HEK293 (cell line): ENCODE data around the gene RASA1.

Experiments
- CTCF ChIA-PET: fragments of 350-600 bp; formaldehyde crosslinking; extraction: SDS; loops from one replicate; lab custom pipeline; 2021; ENCODE audit warnings: antibody characterized with exemption; lab: Yijun Ruan, JAX
- POLR2A ChIA-PET: fragments of 300-600 bp; formaldehyde crosslinking; extraction: SDS; loops from one replicate; lab custom pipeline; 2020; ENCODE audit warnings: antibody characterized with exemption, inconsistent platforms; lab: Yijun Ruan, JAX
- H3K27ac ChIP-seq: fragments of 200-500 bp; sonication (Bioruptor generic); 2 replicates; pipeline ENCODE4 v1.5.1; 2014; ENCODE audit warnings: low read depth, low read length, control low read depth, inconsistent platforms; ENCODE audit errors: extremely low read depth
- H3K36me3 ChIP-seq, 2 experiments: fragments of 200-500 bp in 1 of 2; sonication (Bioruptor generic) in 1 of 2; 1 replicate in 1 of 2; 2 replicates in 1 of 2; pipeline ENCODE4 v1.5.1; 2014 to 2017; ENCODE audit warnings: inconsistent platforms in 2 of 2, low read length in 2 of 2; ENCODE audit not compliant: control insufficient read depth in 2 of 2, insufficient read depth in 1 of 2
- H3K4me1 ChIP-seq: fragments of 200-500 bp; sonication (Bioruptor generic); 2 replicates; pipeline ENCODE4 v1.5.1; 2014; ENCODE audit warnings: mild to moderate bottlenecking, low read length, inconsistent platforms; ENCODE audit not compliant: control insufficient read depth, insufficient read depth
- H3K4me3 ChIP-seq: 2 replicates; pipeline ENCODE4 v1.5.1; 2011; ENCODE audit warnings: low read depth, mild to moderate bottlenecking, control low read depth, low read length, moderate library complexity
- H3K9me3 ChIP-seq: fragments of 200-500 bp; sonication (Bioruptor generic); 2 replicates; pipeline ENCODE4 v1.5.1; 2014; ENCODE audit warnings: low read depth, low read length, inconsistent platforms; ENCODE audit not compliant: control insufficient read depth, insufficient read depth
- MZF1 ChIP-seq: fragments of 450-650 bp; formaldehyde crosslinking; IDR thresholded peaks from 2 replicates; pipeline ENCODE4 v1.5.1; 2017; ENCODE audit warnings: missing biosample characterization, missing genetic modification characterization, borderline replicate concordance
- PRDM10 ChIP-seq: fragments of 450-650 bp; formaldehyde crosslinking; IDR thresholded peaks from 2 replicates; pipeline ENCODE4 v1.5.1; 2016; ENCODE audit warnings: missing biosample characterization, missing genetic modification characterization
- SP3 ChIP-seq: fragments of 450-650 bp; formaldehyde crosslinking; IDR thresholded peaks from 2 replicates; pipeline ENCODE4 v1.5.1; 2016; ENCODE audit warnings: missing biosample characterization, missing genetic modification characterization
- TCF7L2 ChIP-seq: IDR thresholded peaks from 2 replicates; pipeline ENCODE4 v1.6.1; 2011; ENCODE audit warnings: low read depth, mild to moderate bottlenecking, inconsistent platforms, low read length, moderate library complexity, borderline replicate concordance
- ZBTB17 ChIP-seq: fragments of 450-650 bp; formaldehyde crosslinking; IDR thresholded peaks from 2 replicates; pipeline ENCODE4 v1.5.1; 2016; ENCODE audit warnings: missing biosample characterization, missing genetic modification characterization
- ZNF16 ChIP-seq: fragments of 450-650 bp; formaldehyde crosslinking; IDR thresholded peaks from 2 replicates; pipeline ENCODE4 v1.5.1; 2016; ENCODE audit warnings: low read depth, missing biosample characterization, missing genetic modification characterization
- ZNF169 ChIP-seq: fragments of 450-650 bp; formaldehyde crosslinking; IDR thresholded peaks from 2 replicates; pipeline ENCODE4 v1.5.1; 2016; ENCODE audit warnings: missing biosample characterization, missing genetic modification characterization
- ZNF174 ChIP-seq: fragments of 450-650 bp; formaldehyde crosslinking; IDR thresholded peaks from 2 replicates; pipeline ENCODE4 v1.5.0; 2017; ENCODE audit warnings: missing biosample characterization, mild to moderate bottlenecking, missing genetic modification characterization
- ZNF19 ChIP-seq: fragments of 450-650 bp; formaldehyde crosslinking; IDR thresholded peaks from 2 replicates; pipeline ENCODE4; 2016; ENCODE audit warnings: missing biosample characterization, missing genetic modification characterization, low read depth
- ZNF221 ChIP-seq: fragments of 450-650 bp; formaldehyde crosslinking; IDR thresholded peaks from 2 replicates; pipeline ENCODE4 v1.5.1; 2017; ENCODE audit warnings: missing biosample characterization, missing genetic modification characterization, borderline replicate concordance
- ZNF223 ChIP-seq: fragments of 450-650 bp; formaldehyde crosslinking; IDR thresholded peaks from 2 replicates; pipeline ENCODE4 v1.5.1; 2016; ENCODE audit warnings: missing biosample characterization, missing genetic modification characterization
- ZNF23 ChIP-seq: fragments of 450-650 bp; formaldehyde crosslinking; IDR thresholded peaks from 2 replicates; pipeline ENCODE4 v1.5.1; 2016; ENCODE audit warnings: missing biosample characterization, missing genetic modification characterization, borderline replicate concordance
- ZNF239 ChIP-seq: fragments of 450-650 bp; formaldehyde crosslinking; IDR thresholded peaks from 2 replicates; pipeline ENCODE4 v1.5.1; 2016; ENCODE audit warnings: missing biosample characterization, missing genetic modification characterization
- ZNF341 ChIP-seq: fragments of 450-650 bp; formaldehyde crosslinking; IDR thresholded peaks from 2 replicates; pipeline ENCODE4; 2016; ENCODE audit warnings: low read depth, missing biosample characterization, missing genetic modification characterization
- ZNF362 ChIP-seq: fragments of 450-650 bp; formaldehyde crosslinking; IDR thresholded peaks from 2 replicates; pipeline ENCODE4 v1.5.1; 2016; ENCODE audit warnings: missing biosample characterization, missing genetic modification characterization
- ZNF37A ChIP-seq: fragments of 450-650 bp; IDR thresholded peaks from 2 replicates; pipeline ENCODE4 v1.5.1; 2018; ENCODE audit warnings: missing biosample characterization, missing genetic modification characterization
- ZNF394 ChIP-seq: fragments of 450-650 bp; formaldehyde crosslinking; IDR thresholded peaks from 2 replicates; pipeline ENCODE4 v1.5.1; 2016; ENCODE audit warnings: missing biosample characterization, missing genetic modification characterization, mild to moderate bottlenecking, moderate library complexity, borderline replicate concordance
- ZNF426 ChIP-seq: fragments of 450-650 bp; formaldehyde crosslinking; IDR thresholded peaks from 2 replicates; pipeline ENCODE4 v1.5.1; 2017; ENCODE audit warnings: missing biosample characterization, missing genetic modification characterization, mild to moderate bottlenecking, inconsistent platforms, moderate library complexity
- ZNF514 ChIP-seq: fragments of 450-650 bp; formaldehyde crosslinking; IDR thresholded peaks from 2 replicates; pipeline ENCODE4 v1.5.1; 2016; ENCODE audit warnings: missing biosample characterization, missing genetic modification characterization
- ZNF530 ChIP-seq: fragments of 450-650 bp; formaldehyde crosslinking; IDR thresholded peaks from 2 replicates; pipeline ENCODE4 v1.5.1; 2016; ENCODE audit warnings: low read depth, missing biosample characterization, missing genetic modification characterization
- ZNF549 ChIP-seq: fragments of 450-650 bp; IDR thresholded peaks from 2 replicates; pipeline ENCODE4 v1.5.1; 2018; ENCODE audit warnings: missing biosample characterization, missing genetic modification characterization, mild to moderate bottlenecking, inconsistent platforms, moderate library complexity
- ZNF560 ChIP-seq: fragments of 450-650 bp; formaldehyde crosslinking; IDR thresholded peaks from 2 replicates; pipeline ENCODE4 v1.5.1; 2017; ENCODE audit warnings: missing biosample characterization, missing genetic modification characterization, borderline replicate concordance
- ZNF585B ChIP-seq: fragments of 450-650 bp; formaldehyde crosslinking; IDR thresholded peaks from 2 replicates; pipeline ENCODE4 v1.5.1; 2016; ENCODE audit warnings: missing biosample characterization, missing genetic modification characterization
- ZNF629 ChIP-seq: fragments of 450-650 bp; formaldehyde crosslinking; IDR thresholded peaks from 2 replicates; pipeline ENCODE4 v1.5.1; 2017; ENCODE audit warnings: missing biosample characterization, missing genetic modification characterization
- ZNF658 ChIP-seq: fragments of 450-650 bp; formaldehyde crosslinking; IDR thresholded peaks from 2 replicates; pipeline ENCODE4; 2016; ENCODE audit warnings: missing biosample characterization, missing genetic modification characterization
- ZNF707 ChIP-seq: fragments of 450-650 bp; formaldehyde crosslinking; IDR thresholded peaks from 2 replicates; pipeline ENCODE4 v1.5.1; 2016; ENCODE audit warnings: missing biosample characterization, missing genetic modification characterization
- ZNF830 ChIP-seq: fragments of 450-650 bp; IDR thresholded peaks from 2 replicates; pipeline ENCODE4 v1.5.0; 2018; ENCODE audit warnings: missing biosample characterization, missing genetic modification characterization, low read depth, mild to moderate bottlenecking, moderate library complexity

Gene RASA1

DNA sequence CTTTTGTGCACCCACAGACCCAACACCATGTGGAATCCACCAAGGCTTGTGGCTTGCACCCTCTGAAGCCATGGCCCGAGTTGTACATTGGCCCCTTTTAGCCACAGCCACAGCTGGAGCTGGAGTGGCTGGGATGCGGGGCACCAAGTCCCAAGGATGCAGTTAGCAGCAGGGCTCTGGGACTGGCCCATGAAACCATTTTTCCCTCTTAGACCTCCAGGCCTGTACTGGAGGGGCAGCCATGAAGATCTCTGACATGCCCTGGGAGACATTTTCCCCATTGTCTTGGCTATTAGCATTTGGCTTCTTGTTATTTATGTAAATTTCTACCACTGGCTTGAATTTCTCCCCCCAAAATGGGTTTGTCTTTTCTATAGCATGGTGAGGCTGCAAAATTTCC lies 51.8 kb downstream of the RASA1 start:
- Histone ChIP-seq H3K27ac (no peak overlapping the region), H3K9me3 (no peaks in the 10 kb centered on the region), H3K36me3 (no peaks in the 10 kb centered on the region), H3K4me1 (no peaks in the 10 kb centered on the region)
- POLR2A ChIA-PET = no interaction called here
- CTCF ChIA-PET = no interaction called here
- TF ChIP-seq ZBTB17 (tag by site-specific recombination) = no peak
- no peak for TF ChIP-seq ZNF23 (tag by site-specific recombination)
- TF ChIP-seq ZNF585B (tag by site-specific recombination) = peak; percentile 96
- no peak for TF ChIP-seq TCF7L2
- no peak for TF ChIP-seq MZF1 (tag by site-specific recombination)
- TF ChIP-seq ZNF560 (tag by site-specific recombination) = no peak
- TF ChIP-seq SP3 (tag by site-specific recombination) = no peak
- TF ChIP-seq, all 188 proteins: peak for 1
- no peak overlapping the region for H3K4me3 ChIP-seq

- H3K9me3 ChIP-seq = no peaks in the 10 kb centered on the region
- no peaks in the 10 kb centered on the region for H3K36me3 ChIP-seq
- POLR2A ChIA-PET = no interaction called here
- CTCF ChIA-PET = no interaction called here
- no peak overlapping the region for H3K27ac ChIP-seq
- H3K4me3 ChIP-seq = no peak overlapping the region
- no peak for TF ChIP-seq ZNF341 (tag by site-specific recombination)
- TF ChIP-seq ZNF37A (tag by site-specific recombination) = no peak
- TF ChIP-seq ZNF16 (tag by site-specific recombination) = no peak
- TF ChIP-seq, all 188 proteins: peak for 0
- H3K4me1 ChIP-seq = no peaks in the 10 kb centered on the region
Measured at GRCh38 chr5:87321605-87322004, 53.9 kb downstream of the RASA1 start.

DNA sequence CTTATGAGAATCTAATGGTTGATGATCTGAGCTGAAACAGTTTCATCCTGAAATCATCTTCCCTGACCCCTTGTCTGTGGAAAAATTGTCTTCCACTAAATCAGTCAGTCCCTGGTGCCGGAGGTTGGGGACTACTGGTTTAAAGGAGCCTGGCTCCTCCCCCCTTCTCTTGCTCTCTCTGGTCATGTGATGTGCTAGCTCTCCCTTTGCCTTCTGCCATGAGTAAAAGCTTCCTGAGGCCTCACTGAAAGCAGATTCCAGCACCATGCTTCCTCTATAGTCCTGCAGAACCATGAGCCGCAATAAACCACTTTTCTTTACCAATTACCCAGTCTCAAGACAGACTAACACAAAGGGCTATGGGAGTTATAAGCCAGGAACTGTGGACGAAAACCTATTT lies 54.7 kb downstream of the RASA1 start:
- no peak for TF ChIP-seq ZNF658 (tag by site-specific recombination)
- no peak for TF ChIP-seq ZNF19 (tag by site-specific recombination)
- TF ChIP-seq ZNF394 (tag by site-specific recombination) = no peak
- no peak for TF ChIP-seq ZNF530 (tag by site-specific recombination)
- TF ChIP-seq ZNF223 (tag by site-specific recombination) = no peak
- no peak for TF ChIP-seq ZNF514 (tag by site-specific recombination)
- no peak for TF ChIP-seq ZNF169 (tag by site-specific recombination)
- TF ChIP-seq ZNF239 (tag by site-specific recombination) = no peak
- no peak for TF ChIP-seq ZNF830
- no peak for TF ChIP-seq ZNF174 (tag by site-specific recombination)
- TF ChIP-seq ZNF549 (tag by site-specific recombination) = no peak
- TF ChIP-seq, all 188 proteins: peak for 0
- H3K36me3 ChIP-seq = no peaks in the 10 kb centered on the region
- POLR2A ChIA-PET = no interaction called here
- CTCF ChIA-PET = no interaction called here
- no peaks in the 10 kb centered on the region for H3K4me1 ChIP-seq
- no peak overlapping the region for H3K27ac ChIP-seq
- no peaks in the 10 kb centered on the region for H3K9me3 ChIP-seq
- H3K4me3 ChIP-seq = no peak overlapping the region

DNA sequence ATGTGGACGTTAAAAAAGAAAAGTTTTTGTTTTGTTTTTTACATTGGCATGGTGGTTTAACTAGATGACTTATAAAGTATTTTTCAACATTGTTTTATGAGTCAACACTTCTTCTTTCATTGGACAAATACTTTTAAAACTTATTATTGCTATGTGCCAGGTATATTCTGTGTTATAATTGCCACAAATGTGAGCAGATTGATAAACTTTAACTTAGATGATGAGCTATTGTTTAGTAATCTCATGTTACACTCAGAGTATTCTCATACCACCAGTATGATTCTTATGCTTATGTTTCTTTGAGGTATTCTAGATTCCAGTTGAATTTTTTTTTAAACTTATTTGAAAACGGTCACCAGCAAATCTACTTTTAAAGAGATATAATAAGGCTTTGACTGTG lies 60.3 kb downstream of the RASA1 start:
- no peaks in the 10 kb centered on the region for H3K9me3 ChIP-seq
- ChIA-PET CTCF (no interaction called here), POLR2A (interaction anchor here (2.1 kb wide), 1 partner anchor 60 kb away, joined by 4 read pairs; the partner anchor contains the start of gene RASA1)
- H3K4me3 ChIP-seq = no peak overlapping the region
- no peak overlapping the region for H3K27ac ChIP-seq
- H3K4me1 ChIP-seq = peaks cover 6% of the 10 kb centered on the region
- no peaks in the 10 kb centered on the region for H3K36me3 ChIP-seq
- TF ChIP-seq ZNF239 (tag by site-specific recombination) (no peak), ZNF426 (tag by site-specific recombination) (no peak), ZNF221 (tag by site-specific recombination) (no peak), ZNF362 (tag by site-specific recombination) (no peak), PRDM10 (no peak), ZNF629 (tag by site-specific recombination) (no peak), ZNF707 (tag by site-specific recombination) (no peak)
